Ishikawa (cell line): ENCODE measurements around the gene DMTF1.

Experiments used
- CEBPB ChIP-seq: IDR thresholded peaks from 2 replicates; pipeline ENCODE4 v1.6.1; 2012
- CREB1 ChIP-seq: IDR thresholded peaks from 2 replicates; pipeline ENCODE4 v1.6.1; 2012; ENCODE audit warnings: low read depth
- EGR1 ChIP-seq: IDR thresholded peaks from 2 replicates; pipeline ENCODE4 v1.6.1; 2012
- EP300 ChIP-seq: IDR thresholded peaks from 2 replicates; pipeline ENCODE4 v1.6.1; 2012; ENCODE audit warnings: borderline replicate concordance
- FOXM1 ChIP-seq: IDR thresholded peaks from 2 replicates; pipeline ENCODE4 v1.6.1; 2012; ENCODE audit warnings: low read depth, borderline replicate concordance
- MAX ChIP-seq: IDR thresholded peaks from 2 replicates; pipeline ENCODE4 v1.6.1; 2012
- RAD21 ChIP-seq: IDR thresholded peaks from 2 replicates; pipeline ENCODE4 v1.6.1; 2012; ENCODE audit warnings: low read depth
- TF ChIP-seq, protein P1 (sequence below): IDR thresholded peaks from 2 replicates; pipeline ENCODE4 v1.6.1; 2012; ENCODE audit warnings: low read depth, mild to moderate bottlenecking

GRCh38 chr7:87127019-87127418 lies 25.2 kb upstream of the DMTF1 start:
- TF ChIP-seq, protein P1, sequence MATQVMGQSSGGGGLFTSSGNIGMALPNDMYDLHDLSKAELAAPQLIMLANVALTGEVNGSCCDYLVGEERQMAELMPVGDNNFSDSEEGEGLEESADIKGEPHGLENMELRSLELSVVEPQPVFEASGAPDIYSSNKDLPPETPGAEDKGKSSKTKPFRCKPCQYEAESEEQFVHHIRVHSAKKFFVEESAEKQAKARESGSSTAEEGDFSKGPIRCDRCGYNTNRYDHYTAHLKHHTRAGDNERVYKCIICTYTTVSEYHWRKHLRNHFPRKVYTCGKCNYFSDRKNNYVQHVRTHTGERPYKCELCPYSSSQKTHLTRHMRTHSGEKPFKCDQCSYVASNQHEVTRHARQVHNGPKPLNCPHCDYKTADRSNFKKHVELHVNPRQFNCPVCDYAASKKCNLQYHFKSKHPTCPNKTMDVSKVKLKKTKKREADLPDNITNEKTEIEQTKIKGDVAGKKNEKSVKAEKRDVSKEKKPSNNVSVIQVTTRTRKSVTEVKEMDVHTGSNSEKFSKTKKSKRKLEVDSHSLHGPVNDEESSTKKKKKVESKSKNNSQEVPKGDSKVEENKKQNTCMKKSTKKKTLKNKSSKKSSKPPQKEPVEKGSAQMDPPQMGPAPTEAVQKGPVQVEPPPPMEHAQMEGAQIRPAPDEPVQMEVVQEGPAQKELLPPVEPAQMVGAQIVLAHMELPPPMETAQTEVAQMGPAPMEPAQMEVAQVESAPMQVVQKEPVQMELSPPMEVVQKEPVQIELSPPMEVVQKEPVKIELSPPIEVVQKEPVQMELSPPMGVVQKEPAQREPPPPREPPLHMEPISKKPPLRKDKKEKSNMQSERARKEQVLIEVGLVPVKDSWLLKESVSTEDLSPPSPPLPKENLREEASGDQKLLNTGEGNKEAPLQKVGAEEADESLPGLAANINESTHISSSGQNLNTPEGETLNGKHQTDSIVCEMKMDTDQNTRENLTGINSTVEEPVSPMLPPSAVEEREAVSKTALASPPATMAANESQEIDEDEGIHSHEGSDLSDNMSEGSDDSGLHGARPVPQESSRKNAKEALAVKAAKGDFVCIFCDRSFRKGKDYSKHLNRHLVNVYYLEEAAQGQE, result no peak
- TF ChIP-seq CEBPB, result no peak
- no peak for TF ChIP-seq EP300
- TF ChIP-seq RAD21, result no peak
- no peak for TF ChIP-seq MAX
- no peak for TF ChIP-seq CREB1
- no peak for TF ChIP-seq EGR1
- no peak for TF ChIP-seq FOXM1
